GM21381 (cell line): ENCODE results near the gene C1QL3.

Source experiments
- ATAC-seq: cut with Tn5 transposase; IDR thresholded peaks from one replicate; pipeline ENCODE4 v1.9.1; 2021; ENCODE audit warnings: mild to moderate bottlenecking, moderate library complexity; ENCODE audit not compliant: unreplicated experiment

Gene C1QL3

DNA sequence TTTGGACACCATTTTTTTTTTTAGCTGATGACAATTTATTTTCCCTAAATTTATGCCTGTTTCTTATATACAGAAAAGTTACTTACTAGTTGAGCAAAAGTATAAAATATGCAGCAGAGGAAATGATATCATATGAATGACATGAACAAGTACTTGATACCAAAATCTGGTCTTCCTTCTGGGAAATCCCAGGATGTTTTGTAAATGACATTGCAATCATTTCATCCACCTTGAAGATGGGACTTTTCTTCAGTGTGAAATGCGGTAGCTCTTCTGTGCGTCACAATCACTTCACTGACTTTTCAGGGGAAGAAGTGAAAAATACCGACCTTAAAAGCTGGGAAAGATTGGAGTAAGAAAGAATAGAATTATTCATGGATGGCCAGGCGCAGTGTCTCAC, 23.8 kb downstream of the C1QL3 start:
- ATAC-seq: no peak

DNA sequence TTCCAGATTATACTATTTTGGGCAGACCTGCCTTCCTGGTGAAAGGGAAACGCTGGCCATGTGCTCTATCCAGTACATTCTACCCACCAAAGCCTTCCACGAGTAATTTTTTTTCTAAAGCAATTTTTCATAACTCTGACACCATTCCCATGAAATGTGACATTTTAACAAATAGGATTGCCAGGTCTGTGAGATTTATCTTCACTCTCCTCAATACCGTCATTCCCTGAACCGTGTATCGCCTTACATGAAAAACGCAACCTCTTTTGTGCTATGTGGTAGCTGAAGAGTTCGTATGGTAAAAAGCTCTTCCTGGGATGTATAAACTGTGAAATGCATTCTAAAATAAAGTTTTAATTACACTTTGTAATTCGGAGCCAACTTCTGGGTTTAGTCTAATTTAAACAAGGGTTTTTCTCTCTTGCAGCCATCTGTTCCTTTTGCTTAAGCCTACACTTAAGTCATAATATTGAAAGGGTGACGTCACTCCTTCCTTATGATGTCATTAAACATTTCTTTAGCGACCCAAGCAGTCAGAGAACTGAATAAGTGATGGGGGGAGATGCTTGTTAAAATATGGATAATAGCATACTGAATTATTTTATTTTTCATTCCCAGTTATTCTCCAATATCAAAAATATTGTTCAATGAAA, 27.7 kb downstream of the C1QL3 start:
- no peak for ATAC-seq

DNA sequence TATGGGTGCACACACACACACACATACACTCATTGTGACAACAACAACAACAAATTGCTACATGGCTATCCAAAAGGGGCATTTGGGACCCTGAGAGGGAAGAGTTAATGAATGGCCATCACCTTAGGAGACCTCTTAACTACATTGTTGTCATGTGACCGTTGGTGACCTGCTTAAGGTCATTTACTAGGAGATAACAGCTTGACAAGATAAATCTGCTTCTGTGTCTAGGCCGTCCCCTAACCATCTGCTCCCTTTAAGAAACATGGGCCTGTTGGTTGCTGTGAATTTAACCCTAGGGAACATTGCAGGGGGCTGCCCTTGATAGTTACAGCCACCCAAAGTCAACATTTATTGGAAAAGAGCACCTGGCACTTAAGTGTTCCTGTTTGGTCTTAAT, 29.7 kb downstream of the C1QL3 start:
- no peak for ATAC-seq

DNA sequence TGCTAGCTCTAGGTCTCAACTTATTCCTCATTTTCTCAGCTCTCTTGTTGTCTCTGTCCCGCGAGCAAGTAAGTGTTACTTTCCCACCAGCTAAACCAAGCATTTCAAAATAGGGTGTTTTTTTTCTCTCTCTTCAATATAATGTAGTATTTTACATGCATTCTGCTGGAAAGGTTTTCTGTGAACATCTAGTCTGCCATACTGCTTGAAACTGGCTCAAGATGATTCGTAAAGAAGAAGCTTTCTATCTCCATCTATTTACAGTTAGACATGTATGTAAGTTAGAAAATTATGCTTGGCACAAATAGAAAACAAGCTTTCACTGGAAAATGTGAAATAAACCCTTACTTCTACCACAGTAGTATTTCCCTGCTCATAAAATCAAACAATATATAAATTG, 31.2 kb downstream of the C1QL3 start:
- ATAC-seq: no peak

- ATAC-seq: no peak
Measured at GRCh38 chr10:16483241-16483917, 38.3 kb downstream of the C1QL3 start.

- no peak for ATAC-seq
Measured at GRCh38 chr10:16481052-16481728, 40.5 kb downstream of the C1QL3 start.

- ATAC-seq: no peak
Measured at GRCh38 chr10:16478801-16479200, 42.9 kb downstream of the C1QL3 start.

DNA sequence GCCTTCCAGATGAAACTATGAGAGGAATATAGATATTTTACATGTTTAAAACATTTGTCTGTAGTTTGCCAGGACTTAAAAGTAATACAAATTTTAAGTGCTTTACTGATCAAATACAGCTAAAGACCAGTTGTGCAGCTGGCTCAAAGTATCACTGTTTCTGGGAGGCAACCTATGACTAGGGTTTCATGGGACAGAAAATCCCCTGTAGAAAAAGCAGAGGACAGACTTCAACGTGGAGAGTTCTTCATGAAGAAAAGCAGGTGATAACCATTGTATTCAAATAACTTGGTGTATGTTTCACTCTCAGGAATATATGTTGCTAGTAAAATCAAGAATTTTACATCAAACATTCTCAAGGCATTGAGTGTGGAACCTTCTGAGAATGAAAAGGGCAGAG, 43.9 kb downstream of the C1QL3 start:
- no peak for ATAC-seq

- ATAC-seq: no peak
Measured at GRCh38 chr10:16472828-16473227, 48.9 kb downstream of the C1QL3 start.

DNA sequence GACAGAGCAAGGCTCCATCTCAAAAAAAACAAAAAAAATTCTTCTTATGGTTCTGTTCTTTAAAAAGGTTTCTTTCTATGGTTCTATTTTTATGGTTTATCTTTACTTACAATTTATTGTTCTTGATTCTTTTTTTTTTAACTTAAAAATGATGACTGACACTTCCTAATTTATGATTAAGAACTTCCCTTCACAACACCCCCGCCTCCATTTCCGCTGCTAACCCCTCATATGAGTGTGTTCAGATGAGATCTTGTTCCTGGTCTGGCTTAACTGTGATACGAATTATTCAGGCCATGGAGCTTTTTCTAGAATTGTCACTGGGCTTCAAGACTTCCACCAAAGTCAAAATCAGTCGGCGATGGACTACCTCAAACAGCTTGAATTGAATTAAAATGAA, 50.9 kb downstream of the C1QL3 start:
- no peak for ATAC-seq

- ATAC-seq: no peak
Measured at GRCh38 chr10:16466001-16466400, 55.7 kb downstream of the C1QL3 start.
